ENCODE results near the gene NELL2. TPM values are rescaled to one million over a fixed set of nuclear protein-coding genes. Genes with fewer than 3 reads are reported as not detected.

NELL2 gene
- total RNA-seq, 4 donors from 2014 or later: 0.42 to 5.8 (median 3.3) TPM

- Histone ChIP-seq H3K27ac (replicated peaks in 1 of 4) (no peak overlapping the region), H3K36me3 (no peaks in the 10 kb centered on the region), H3K4me1 (no peaks in the 10 kb centered on the region), H3K9me3 (no peaks in the 10 kb centered on the region), H3K27me3 (no peaks in the 10 kb centered on the region), H3K4me3 (no peak overlapping the region)
- WGBS: 92% methylated on average over 9 of the region's 9 CpGs
- intact Hi-C loops (cut with DNase I): no loop called here
- DNase-seq (ENCODE audit: extremely low spot score): no peak
- TF ChIP-seq EP300 (IDR thresholded peaks at IDR 0.05) (no peak), POLR2A (IDR thresholded peaks at IDR 0.05; ENCODE audit: low read depth) (no peak), POLR2AphosphoS5 (IDR thresholded peaks at IDR 0.05) (no peak), CTCF (IDR thresholded peaks at IDR 0.05) (no peak)
Measured at GRCh38 chr12:44526655-44527182, 349.4 kb downstream of the NELL2 start.

- no peaks in the 10 kb centered on the region for H3K4me1 ChIP-seq
- no peak for TF ChIP-seq CTCF (IDR thresholded peaks at IDR 0.05)
- no peak for TF ChIP-seq EP300 (IDR thresholded peaks at IDR 0.05)
- no peak for TF ChIP-seq POLR2AphosphoS5 (IDR thresholded peaks at IDR 0.05)
- no peak for TF ChIP-seq POLR2A (IDR thresholded peaks at IDR 0.05; ENCODE audit: low read depth)
- H3K27ac ChIP-seq (replicated peaks in 1 of 4): no peak overlapping the region
- no peaks in the 10 kb centered on the region for H3K9me3 ChIP-seq
- WGBS: 53% methylated on average over 4 of the region's 4 CpGs
- H3K36me3 ChIP-seq: no peaks in the 10 kb centered on the region
- no peaks in the 10 kb centered on the region for H3K27me3 ChIP-seq
- no peak for DNase-seq (ENCODE audit: extremely low spot score)
- H3K4me3 ChIP-seq: no peak overlapping the region
- intact Hi-C loops (cut with DNase I): no loop called here
Measured at GRCh38 chr12:44525806-44526654, 350.1 kb downstream of the NELL2 start.

GRCh38 chr12:44523828-44524227, 352.3 kb downstream of the NELL2 start:
- Histone ChIP-seq H3K27me3 (no peaks in the 10 kb centered on the region), H3K4me1 (no peaks in the 10 kb centered on the region), H3K4me3 (no peak overlapping the region), H3K36me3 (no peaks in the 10 kb centered on the region), H3K9me3 (no peaks in the 10 kb centered on the region), H3K27ac (replicated peaks in 1 of 4) (no peak overlapping the region)
- TF ChIP-seq POLR2A (IDR thresholded peaks at IDR 0.05; ENCODE audit: low read depth) (no peak), CTCF (IDR thresholded peaks at IDR 0.05) (no peak), POLR2AphosphoS5 (IDR thresholded peaks at IDR 0.05) (no peak), EP300 (IDR thresholded peaks at IDR 0.05) (no peak)
- WGBS: 92% methylated on average over 2 of the region's 2 CpGs
- DNase-seq (ENCODE audit: extremely low spot score): no peak
- intact Hi-C loops (cut with DNase I): no loop called here

- no peak for DNase-seq (ENCODE audit: extremely low spot score)
- WGBS: 49% methylated on average over 3 of the region's 3 CpGs
- TF ChIP-seq POLR2A (IDR thresholded peaks at IDR 0.05; ENCODE audit: low read depth): no peak
- Histone ChIP-seq H3K27ac (replicated peaks in 1 of 4) (no peak overlapping the region), H3K4me1 (no peaks in the 10 kb centered on the region), H3K9me3 (no peaks in the 10 kb centered on the region), H3K27me3 (no peaks in the 10 kb centered on the region), H3K4me3 (no peak overlapping the region), H3K36me3 (no peaks in the 10 kb centered on the region)
- intact Hi-C loops (cut with DNase I): no loop called here
Measured at GRCh38 chr12:44521702-44522101, 354.4 kb downstream of the NELL2 start.

GRCh38 chr12:44519931-44520330, 356.2 kb downstream of the NELL2 start:
- no peak overlapping the region for H3K27ac ChIP-seq (replicated peaks in 1 of 4)
- DNase-seq (ENCODE audit: extremely low spot score): no peak
- no peaks in the 10 kb centered on the region for H3K27me3 ChIP-seq
- no peaks in the 10 kb centered on the region for H3K9me3 ChIP-seq
- intact Hi-C loops (cut with DNase I): no loop called here
- no peak overlapping the region for H3K4me3 ChIP-seq
- TF ChIP-seq POLR2A (IDR thresholded peaks at IDR 0.05; ENCODE audit: low read depth) (no peak), CTCF (IDR thresholded peaks at IDR 0.05) (no peak), POLR2AphosphoS5 (IDR thresholded peaks at IDR 0.05) (no peak), EP300 (IDR thresholded peaks at IDR 0.05) (no peak)
- H3K36me3 ChIP-seq: no peaks in the 10 kb centered on the region
- WGBS: 83% methylated on average over 6 of the region's 6 CpGs
- no peaks in the 10 kb centered on the region for H3K4me1 ChIP-seq

All from esophagus muscularis mucosa (tissue), 4 donors.